ENCODE measurements around the gene ATP1A1.

DNA sequence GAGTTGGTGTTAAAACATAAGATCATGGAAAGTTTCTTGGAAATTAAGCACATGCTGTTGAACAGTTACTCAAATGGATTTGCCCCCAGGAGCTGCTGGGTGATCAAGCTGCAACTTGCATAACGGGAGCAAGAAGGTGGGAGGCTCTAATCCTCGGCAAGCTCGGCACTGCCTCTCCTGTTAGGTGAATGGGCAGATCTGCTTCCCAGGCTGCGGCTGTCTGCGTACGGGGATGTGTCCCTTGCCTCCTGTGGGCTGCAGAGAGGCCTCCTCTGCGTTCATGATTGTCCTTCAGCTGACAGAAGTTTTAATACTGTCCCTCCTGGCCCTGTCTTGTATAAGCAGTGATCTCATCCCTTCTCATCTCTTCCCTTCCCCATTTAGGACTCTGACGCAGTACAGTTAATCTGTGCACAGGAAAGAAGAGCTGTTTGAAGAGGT is 36.7 kb downstream of the ATP1A1 start:
- TF ChIP-seq, protein P1, sequence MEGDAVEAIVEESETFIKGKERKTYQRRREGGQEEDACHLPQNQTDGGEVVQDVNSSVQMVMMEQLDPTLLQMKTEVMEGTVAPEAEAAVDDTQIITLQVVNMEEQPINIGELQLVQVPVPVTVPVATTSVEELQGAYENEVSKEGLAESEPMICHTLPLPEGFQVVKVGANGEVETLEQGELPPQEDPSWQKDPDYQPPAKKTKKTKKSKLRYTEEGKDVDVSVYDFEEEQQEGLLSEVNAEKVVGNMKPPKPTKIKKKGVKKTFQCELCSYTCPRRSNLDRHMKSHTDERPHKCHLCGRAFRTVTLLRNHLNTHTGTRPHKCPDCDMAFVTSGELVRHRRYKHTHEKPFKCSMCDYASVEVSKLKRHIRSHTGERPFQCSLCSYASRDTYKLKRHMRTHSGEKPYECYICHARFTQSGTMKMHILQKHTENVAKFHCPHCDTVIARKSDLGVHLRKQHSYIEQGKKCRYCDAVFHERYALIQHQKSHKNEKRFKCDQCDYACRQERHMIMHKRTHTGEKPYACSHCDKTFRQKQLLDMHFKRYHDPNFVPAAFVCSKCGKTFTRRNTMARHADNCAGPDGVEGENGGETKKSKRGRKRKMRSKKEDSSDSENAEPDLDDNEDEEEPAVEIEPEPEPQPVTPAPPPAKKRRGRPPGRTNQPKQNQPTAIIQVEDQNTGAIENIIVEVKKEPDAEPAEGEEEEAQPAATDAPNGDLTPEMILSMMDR (IDR thresholded peaks at IDR 0.05; ENCODE audit: low read depth, low read length, missing input control) = no peak
- no peak for TF ChIP-seq TAF1 (conservative IDR thresholded peaks at IDR 0.05)
- TF ChIP-seq HNF4A (conservative IDR thresholded peaks at IDR 0.05) = no peak
- TF ChIP-seq, protein P2, sequence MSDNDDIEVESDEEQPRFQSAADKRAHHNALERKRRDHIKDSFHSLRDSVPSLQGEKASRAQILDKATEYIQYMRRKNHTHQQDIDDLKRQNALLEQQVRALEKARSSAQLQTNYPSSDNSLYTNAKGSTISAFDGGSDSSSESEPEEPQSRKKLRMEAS (IDR thresholded peaks at IDR 0.05) = no peak
- no peak for TF ChIP-seq RAD21 (IDR thresholded peaks at IDR 0.05)
- TF ChIP-seq, protein P3, sequence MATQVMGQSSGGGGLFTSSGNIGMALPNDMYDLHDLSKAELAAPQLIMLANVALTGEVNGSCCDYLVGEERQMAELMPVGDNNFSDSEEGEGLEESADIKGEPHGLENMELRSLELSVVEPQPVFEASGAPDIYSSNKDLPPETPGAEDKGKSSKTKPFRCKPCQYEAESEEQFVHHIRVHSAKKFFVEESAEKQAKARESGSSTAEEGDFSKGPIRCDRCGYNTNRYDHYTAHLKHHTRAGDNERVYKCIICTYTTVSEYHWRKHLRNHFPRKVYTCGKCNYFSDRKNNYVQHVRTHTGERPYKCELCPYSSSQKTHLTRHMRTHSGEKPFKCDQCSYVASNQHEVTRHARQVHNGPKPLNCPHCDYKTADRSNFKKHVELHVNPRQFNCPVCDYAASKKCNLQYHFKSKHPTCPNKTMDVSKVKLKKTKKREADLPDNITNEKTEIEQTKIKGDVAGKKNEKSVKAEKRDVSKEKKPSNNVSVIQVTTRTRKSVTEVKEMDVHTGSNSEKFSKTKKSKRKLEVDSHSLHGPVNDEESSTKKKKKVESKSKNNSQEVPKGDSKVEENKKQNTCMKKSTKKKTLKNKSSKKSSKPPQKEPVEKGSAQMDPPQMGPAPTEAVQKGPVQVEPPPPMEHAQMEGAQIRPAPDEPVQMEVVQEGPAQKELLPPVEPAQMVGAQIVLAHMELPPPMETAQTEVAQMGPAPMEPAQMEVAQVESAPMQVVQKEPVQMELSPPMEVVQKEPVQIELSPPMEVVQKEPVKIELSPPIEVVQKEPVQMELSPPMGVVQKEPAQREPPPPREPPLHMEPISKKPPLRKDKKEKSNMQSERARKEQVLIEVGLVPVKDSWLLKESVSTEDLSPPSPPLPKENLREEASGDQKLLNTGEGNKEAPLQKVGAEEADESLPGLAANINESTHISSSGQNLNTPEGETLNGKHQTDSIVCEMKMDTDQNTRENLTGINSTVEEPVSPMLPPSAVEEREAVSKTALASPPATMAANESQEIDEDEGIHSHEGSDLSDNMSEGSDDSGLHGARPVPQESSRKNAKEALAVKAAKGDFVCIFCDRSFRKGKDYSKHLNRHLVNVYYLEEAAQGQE (IDR thresholded peaks at IDR 0.05) = no peak
- TF ChIP-seq, protein P4, sequence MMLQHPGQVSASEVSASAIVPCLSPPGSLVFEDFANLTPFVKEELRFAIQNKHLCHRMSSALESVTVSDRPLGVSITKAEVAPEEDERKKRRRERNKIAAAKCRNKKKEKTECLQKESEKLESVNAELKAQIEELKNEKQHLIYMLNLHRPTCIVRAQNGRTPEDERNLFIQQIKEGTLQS (IDR thresholded peaks at IDR 0.05) = no peak
- TF ChIP-seq FOXA1 (IDR thresholded peaks at IDR 0.05) = no peak
- no peak for TF ChIP-seq YY1 (IDR thresholded peaks at IDR 0.05)
- TF ChIP-seq SP1 (IDR thresholded peaks at IDR 0.05) = no peak
- no peak for TF ChIP-seq EGR1 (IDR thresholded peaks at IDR 0.05; ENCODE audit: low read depth in 2 of 2)
- TF ChIP-seq JUND (IDR thresholded peaks at IDR 0.05) = no peak
- no peak for TF ChIP-seq RXRA (IDR thresholded peaks at IDR 0.05)
